SK-N-SH treated with all-trans-retinoic acid at 6 μM for 48 hours (cell line): Measurements from ENCODE around the gene ART3.
"Not testable (repeated sequence)": the region's sequence is repeated elsewhere in the genome, so short reads cannot be mapped to it uniquely, and the experiment has no call there.

ENCODE experiments used
- ESRRG ChIP-seq: fragments of 250-450 bp; sonication (Bioruptor Pico); IDR thresholded peaks from 2 replicates; pipeline ENCODE4 v1.6.1; 2021; ENCODE audit warnings: mild to moderate bottlenecking
- ISL1 ChIP-seq: fragments of 250-450 bp; sonication (Bioruptor Pico); IDR thresholded peaks from 2 replicates; pipeline ENCODE4 v2.1.2; 2022; ENCODE audit warnings: mild to moderate bottlenecking, moderate library complexity
- OSR1 ChIP-seq: fragments of 250-450 bp; sonication (Bioruptor Pico); IDR thresholded peaks from 2 replicates; pipeline ENCODE4 v1.8.0; 2022; ENCODE audit warnings: moderate library complexity, mild to moderate bottlenecking, inconsistent platforms
- PATZ1 ChIP-seq: fragments of 250-450 bp; sonication (Bioruptor Pico); IDR thresholded peaks from 2 replicates; pipeline ENCODE4 v1.8.0; 2020; ENCODE audit warnings: mild to moderate bottlenecking, moderate library complexity, borderline replicate concordance
- SNAI2 ChIP-seq: fragments of 250-450 bp; sonication (Bioruptor Pico); IDR thresholded peaks from 2 replicates; pipeline ENCODE4 v1.5.0; 2020; ENCODE audit warnings: mild to moderate bottlenecking, moderate library complexity
- TSHZ2 ChIP-seq: fragments of 250-450 bp; sonication (Bioruptor Pico); IDR thresholded peaks from 2 replicates; pipeline ENCODE4 v1.5.0; 2020; ENCODE audit warnings: mild to moderate bottlenecking, moderate library complexity
- ZFP30 ChIP-seq: fragments of 450-650 bp; formaldehyde crosslinking; IDR thresholded peaks from 2 replicates; pipeline ENCODE4 v1.5.0; 2022; ENCODE audit warnings: mild to moderate bottlenecking, moderate library complexity
- ZNF565 ChIP-seq: fragments of 450-650 bp; formaldehyde crosslinking; conservative IDR thresholded peaks from 2 replicates; pipeline ENCODE4 v1.5.0; 2020; ENCODE audit warnings: low read depth, mild to moderate bottlenecking, moderate library complexity

GRCh38 chr4:76042241-76042998 is 32.1 kb upstream of the ART3 start:
- not testable (repeated sequence) for TF ChIP-seq PATZ1 (CRISPR knock-in tag); ZFP30 (CRISPR knock-in tag); ESRRG (CRISPR knock-in tag); TSHZ2 (CRISPR knock-in tag); ISL1 (CRISPR knock-in tag); SNAI2 (CRISPR knock-in tag); ZNF565 (CRISPR knock-in tag); OSR1
